NCI-H774 (cell line): ENCODE data around the gene GRAMD1B.

Experiments
- DNase-seq: peaks from one replicate; lab custom pipeline; 2025; lab: John Stamatoyannopoulos, UW

Gene GRAMD1B

GRCh38 chr11:123535401-123535800, 105.3 kb downstream of the GRAMD1B start:
- no peak for DNase-seq

- DNase-seq, result no peak
Measured at GRCh38 chr11:123536690-123537437, 106.8 kb downstream of the GRAMD1B start.

- DNase-seq, result no peak
Measured at GRCh38 chr11:123537726-123538125, 107.7 kb downstream of the GRAMD1B start.

GRCh38 chr11:123543797-123544196, 113.7 kb downstream of the GRAMD1B start:
- DNase-seq, result no peak

- DNase-seq, result peak; percentile 5
Measured at GRCh38 chr11:123544631-123545375, 114.7 kb downstream of the GRAMD1B start.

- DNase-seq, result no peak
Measured at GRCh38 chr11:123545726-123546270, 115.7 kb downstream of the GRAMD1B start.

GRCh38 chr11:123546515-123546914, 116.4 kb downstream of the GRAMD1B start:
- no peak for DNase-seq

- no peak for DNase-seq
Measured at GRCh38 chr11:123547180-123547579, 117.1 kb downstream of the GRAMD1B start.

- no peak for DNase-seq
Measured at GRCh38 chr11:123548774-123549173, 118.7 kb downstream of the GRAMD1B start.

- no peak for DNase-seq
Measured at GRCh38 chr11:123549926-123550917, 120.2 kb downstream of the GRAMD1B start.

- DNase-seq, result no peak
Measured at GRCh38 chr11:123551079-123551478, 121.0 kb downstream of the GRAMD1B start.

GRCh38 chr11:123556633-123557032, 126.6 kb downstream of the GRAMD1B start:
- DNase-seq, result no peak

- no peak for DNase-seq
Measured at GRCh38 chr11:123558536-123559315, 128.7 kb downstream of the GRAMD1B start.

GRCh38 chr11:123559523-123559955, 129.5 kb downstream of the GRAMD1B start:
- no peak for DNase-seq

- peak; percentile 77 for DNase-seq
Measured at GRCh38 chr11:123560006-123560405, 129.9 kb downstream of the GRAMD1B start.

GRCh38 chr11:123561431-123561800, 131.3 kb downstream of the GRAMD1B start:
- DNase-seq, result no peak

- no peak for DNase-seq
Measured at GRCh38 chr11:123562158-123562557, 132.1 kb downstream of the GRAMD1B start.

- DNase-seq, result no peak
Measured at GRCh38 chr11:123562829-123563228, 132.8 kb downstream of the GRAMD1B start.

GRCh38 chr11:123564221-123564620, 134.2 kb downstream of the GRAMD1B start:
- no peak for DNase-seq

- no peak for DNase-seq
Measured at GRCh38 chr11:123566852-123567251, 136.8 kb downstream of the GRAMD1B start.

GRCh38 chr11:123567466-123567865, 137.4 kb downstream of the GRAMD1B start:
- no peak for DNase-seq
